Esophagus muscularis mucosa (tissue), 3 donors: ENCODE data around the gene SLC16A6.

ENCODE experiments used
- POLR2A ChIP-seq: fragments of 450-650 bp; IDR thresholded peaks from one replicate; pipeline ENCODE4 v1.6.1; 2017; ENCODE audit warnings: antibody characterized with exemption, moderate library complexity, mild to moderate bottlenecking, low read depth
- TF ChIP-seq, protein P1 (sequence below), 3 experiments: fragments of 200-600 bp in 2 of 3; fragments of 450-650 bp in 1 of 3; sonication (generic) in 2 of 3; IDR thresholded peaks; one replicate each; pipeline ENCODE4 v1.5.1; 2017 to 2019; ENCODE audit warnings: antibody characterized with exemption in 3 of 3, mild to moderate bottlenecking in 2 of 3, moderate library complexity in 1 of 3

DNA sequence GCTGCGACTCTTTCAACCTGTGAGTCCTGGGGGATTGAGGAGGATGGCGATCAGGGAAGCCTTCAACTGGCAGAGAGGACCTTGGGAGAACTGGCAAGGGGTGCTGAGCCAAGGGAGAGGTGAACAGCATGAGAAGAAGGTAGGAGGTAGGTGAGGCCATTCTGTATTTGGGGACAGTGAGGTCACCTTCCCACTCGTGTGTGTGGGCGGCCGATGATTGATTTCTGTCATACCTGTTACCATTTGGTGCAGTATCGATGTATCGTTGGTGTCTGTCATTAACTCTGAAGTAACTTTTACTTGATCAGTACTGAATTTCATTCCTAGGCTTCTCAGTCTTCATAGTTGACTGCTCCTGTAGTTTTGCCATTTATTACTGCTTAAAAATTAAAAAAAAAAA is 4.2 kb upstream of the SLC16A6 start:
- TF ChIP-seq, protein P1, sequence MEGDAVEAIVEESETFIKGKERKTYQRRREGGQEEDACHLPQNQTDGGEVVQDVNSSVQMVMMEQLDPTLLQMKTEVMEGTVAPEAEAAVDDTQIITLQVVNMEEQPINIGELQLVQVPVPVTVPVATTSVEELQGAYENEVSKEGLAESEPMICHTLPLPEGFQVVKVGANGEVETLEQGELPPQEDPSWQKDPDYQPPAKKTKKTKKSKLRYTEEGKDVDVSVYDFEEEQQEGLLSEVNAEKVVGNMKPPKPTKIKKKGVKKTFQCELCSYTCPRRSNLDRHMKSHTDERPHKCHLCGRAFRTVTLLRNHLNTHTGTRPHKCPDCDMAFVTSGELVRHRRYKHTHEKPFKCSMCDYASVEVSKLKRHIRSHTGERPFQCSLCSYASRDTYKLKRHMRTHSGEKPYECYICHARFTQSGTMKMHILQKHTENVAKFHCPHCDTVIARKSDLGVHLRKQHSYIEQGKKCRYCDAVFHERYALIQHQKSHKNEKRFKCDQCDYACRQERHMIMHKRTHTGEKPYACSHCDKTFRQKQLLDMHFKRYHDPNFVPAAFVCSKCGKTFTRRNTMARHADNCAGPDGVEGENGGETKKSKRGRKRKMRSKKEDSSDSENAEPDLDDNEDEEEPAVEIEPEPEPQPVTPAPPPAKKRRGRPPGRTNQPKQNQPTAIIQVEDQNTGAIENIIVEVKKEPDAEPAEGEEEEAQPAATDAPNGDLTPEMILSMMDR (IDR thresholded peaks at IDR 0.05) = no peak
- TF ChIP-seq POLR2A = no peak
